SK-N-SH (cell line): ENCODE results near the gene RBM17.

Source experiments
- EZH2phosphoT487 ChIP-seq: fragments of 200-600 bp; sonication (generic); IDR thresholded peaks from 2 replicates; pipeline ENCODE4 v1.6.1; 2017; ENCODE audit warnings: low read depth, mixed run types, mild to moderate bottlenecking, antibody characterized with exemption, moderate library complexity, borderline replicate concordance
- FOSL2 ChIP-seq: IDR thresholded peaks from 2 replicates; pipeline ENCODE4 v1.4.0; 2012; ENCODE audit warnings: low read depth, mild to moderate bottlenecking, moderate library complexity, borderline replicate concordance
- FOXM1 ChIP-seq: IDR thresholded peaks from 2 replicates; pipeline ENCODE4 v1.4.0; 2012; ENCODE audit warnings: low read depth, mild to moderate bottlenecking
- GATA2 ChIP-seq: sonication (generic); formaldehyde crosslinking; IDR thresholded peaks from 2 replicates; pipeline ENCODE4 v1.5.0; 2020; ENCODE audit warnings: mild to moderate bottlenecking, missing genetic modification reagents
- NRF1 ChIP-seq: IDR thresholded peaks from 2 replicates; pipeline ENCODE4 v1.6.1; 2012; ENCODE audit warnings: low read depth, mild to moderate bottlenecking, low read length
- RAD21 ChIP-seq: IDR thresholded peaks from 2 replicates; pipeline ENCODE4 v1.6.1; 2012; ENCODE audit warnings: mild to moderate bottlenecking, low read length
- RCOR1 ChIP-seq: fragments of 150-350 bp; IDR thresholded peaks from 2 replicates; pipeline ENCODE4 v1.6.1; 2017; ENCODE audit warnings: antibody characterized with exemption, low read length
- TF ChIP-seq, protein P1 (sequence below): fragments of 200-600 bp; sonication (generic); IDR thresholded peaks from 2 replicates; pipeline ENCODE4 v1.6.1; 2017; ENCODE audit warnings: antibody characterized with exemption, mild to moderate bottlenecking, moderate library complexity
- TF ChIP-seq, protein P2 (sequence below): IDR thresholded peaks from 2 replicates; pipeline ENCODE4 v1.6.1; 2012; ENCODE audit warnings: mild to moderate bottlenecking, low read depth, low read length, moderate library complexity

DNA sequence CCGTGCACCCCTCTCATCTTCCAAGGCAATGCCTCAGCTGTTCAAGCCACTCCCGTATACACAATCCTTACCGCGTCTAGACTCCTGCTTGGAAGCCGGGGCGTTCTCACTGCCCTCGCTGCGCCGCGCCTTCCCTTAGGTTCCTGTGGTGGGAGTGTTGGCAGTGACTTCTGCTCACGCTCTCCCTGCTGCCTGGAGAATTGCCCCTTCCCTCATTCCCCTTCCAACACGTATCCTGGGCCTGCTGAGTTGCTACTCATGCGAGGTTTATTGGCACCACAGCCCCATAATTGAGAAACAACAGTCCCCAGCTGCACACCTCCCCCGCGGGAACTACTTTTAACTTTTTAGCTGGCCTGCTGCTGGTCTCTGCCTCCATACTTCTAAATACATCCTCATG lies 31.9 kb downstream of the RBM17 start:
- TF ChIP-seq, protein P1, sequence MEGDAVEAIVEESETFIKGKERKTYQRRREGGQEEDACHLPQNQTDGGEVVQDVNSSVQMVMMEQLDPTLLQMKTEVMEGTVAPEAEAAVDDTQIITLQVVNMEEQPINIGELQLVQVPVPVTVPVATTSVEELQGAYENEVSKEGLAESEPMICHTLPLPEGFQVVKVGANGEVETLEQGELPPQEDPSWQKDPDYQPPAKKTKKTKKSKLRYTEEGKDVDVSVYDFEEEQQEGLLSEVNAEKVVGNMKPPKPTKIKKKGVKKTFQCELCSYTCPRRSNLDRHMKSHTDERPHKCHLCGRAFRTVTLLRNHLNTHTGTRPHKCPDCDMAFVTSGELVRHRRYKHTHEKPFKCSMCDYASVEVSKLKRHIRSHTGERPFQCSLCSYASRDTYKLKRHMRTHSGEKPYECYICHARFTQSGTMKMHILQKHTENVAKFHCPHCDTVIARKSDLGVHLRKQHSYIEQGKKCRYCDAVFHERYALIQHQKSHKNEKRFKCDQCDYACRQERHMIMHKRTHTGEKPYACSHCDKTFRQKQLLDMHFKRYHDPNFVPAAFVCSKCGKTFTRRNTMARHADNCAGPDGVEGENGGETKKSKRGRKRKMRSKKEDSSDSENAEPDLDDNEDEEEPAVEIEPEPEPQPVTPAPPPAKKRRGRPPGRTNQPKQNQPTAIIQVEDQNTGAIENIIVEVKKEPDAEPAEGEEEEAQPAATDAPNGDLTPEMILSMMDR, result no peak
- TF ChIP-seq EZH2phosphoT487, result no peak
- TF ChIP-seq RAD21, result no peak
- TF ChIP-seq RCOR1, result no peak
- no peak for TF ChIP-seq FOXM1
- TF ChIP-seq, protein P2, sequence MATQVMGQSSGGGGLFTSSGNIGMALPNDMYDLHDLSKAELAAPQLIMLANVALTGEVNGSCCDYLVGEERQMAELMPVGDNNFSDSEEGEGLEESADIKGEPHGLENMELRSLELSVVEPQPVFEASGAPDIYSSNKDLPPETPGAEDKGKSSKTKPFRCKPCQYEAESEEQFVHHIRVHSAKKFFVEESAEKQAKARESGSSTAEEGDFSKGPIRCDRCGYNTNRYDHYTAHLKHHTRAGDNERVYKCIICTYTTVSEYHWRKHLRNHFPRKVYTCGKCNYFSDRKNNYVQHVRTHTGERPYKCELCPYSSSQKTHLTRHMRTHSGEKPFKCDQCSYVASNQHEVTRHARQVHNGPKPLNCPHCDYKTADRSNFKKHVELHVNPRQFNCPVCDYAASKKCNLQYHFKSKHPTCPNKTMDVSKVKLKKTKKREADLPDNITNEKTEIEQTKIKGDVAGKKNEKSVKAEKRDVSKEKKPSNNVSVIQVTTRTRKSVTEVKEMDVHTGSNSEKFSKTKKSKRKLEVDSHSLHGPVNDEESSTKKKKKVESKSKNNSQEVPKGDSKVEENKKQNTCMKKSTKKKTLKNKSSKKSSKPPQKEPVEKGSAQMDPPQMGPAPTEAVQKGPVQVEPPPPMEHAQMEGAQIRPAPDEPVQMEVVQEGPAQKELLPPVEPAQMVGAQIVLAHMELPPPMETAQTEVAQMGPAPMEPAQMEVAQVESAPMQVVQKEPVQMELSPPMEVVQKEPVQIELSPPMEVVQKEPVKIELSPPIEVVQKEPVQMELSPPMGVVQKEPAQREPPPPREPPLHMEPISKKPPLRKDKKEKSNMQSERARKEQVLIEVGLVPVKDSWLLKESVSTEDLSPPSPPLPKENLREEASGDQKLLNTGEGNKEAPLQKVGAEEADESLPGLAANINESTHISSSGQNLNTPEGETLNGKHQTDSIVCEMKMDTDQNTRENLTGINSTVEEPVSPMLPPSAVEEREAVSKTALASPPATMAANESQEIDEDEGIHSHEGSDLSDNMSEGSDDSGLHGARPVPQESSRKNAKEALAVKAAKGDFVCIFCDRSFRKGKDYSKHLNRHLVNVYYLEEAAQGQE, result no peak
- no peak for TF ChIP-seq FOSL2
- no peak for TF ChIP-seq NRF1
- TF ChIP-seq GATA2, result no peak
